HepG2 (cell line): Measurements from ENCODE around the gene COPZ1. TPM values are rescaled to one million over a fixed set of nuclear protein-coding genes. Genes with fewer than 3 reads are reported as not detected.

Source experiments
- ATAC-seq: fragments of 200-7000 bp; cut with Tn5 transposase; 3 replicates; pipeline ENCODE4 v1.9.1; 2020; ENCODE audit warnings: mild to moderate bottlenecking, moderate library complexity
- BruUV-seq: library from RNA; stranded (reverse); fragments of 400-500 nt; replicated peaks from 2 replicates; lab custom pipeline; 2021; lab: Mats Ljungman, UMichigan
- CTCF ChIA-PET: fragments of 300-600 bp; formaldehyde crosslinking; extraction: SDS; loops from one replicate; lab custom pipeline; 2021; ENCODE audit warnings: low total read pairs, inconsistent platforms, low intra/inter-chr PET ratio; lab: Yijun Ruan, JAX
- POLR2A ChIA-PET: fragments of 350-600 bp; sonication (Branson Sonifier 250); formaldehyde crosslinking; loops from one replicate; lab custom pipeline; 2020; ENCODE audit warnings: antibody characterized with exemption, inconsistent platforms; lab: Yijun Ruan, JAX
- DNase-seq: peaks from one replicate; pipeline ENCODE4 v3.0.0-alpha.2; 2015; ENCODE audit warnings: low spot score
- FAIRE-seq: peaks from 3 replicates; lab custom pipeline; 2011; peaks lifted over from hg19 to GRCh38; lab: Jason Lieb, UNC
- H2AFZ ChIP-seq: one replicate; pipeline ENCODE4 v1.6.1; 2011; ENCODE audit warnings: low read length, inconsistent platforms
- H3K27ac ChIP-seq: fragments of 300-600 bp; 3 replicates; pipeline ENCODE4 v1.8.0; 2011; ENCODE audit warnings: mixed run types, mild to moderate bottlenecking, mixed read lengths, low read length, inconsistent platforms; ENCODE audit not compliant: insufficient read depth; ENCODE audit errors: extremely low read length
- H3K27me3 ChIP-seq, 2 experiments: fragments of 200-600 bp in 1 of 2; 2 replicates in 1 of 2; 3 replicates in 1 of 2; pipeline versions ENCODE4 v1.6.0 to v1.8.0; 2011; ENCODE audit warnings: low read length in 2 of 2, mild to moderate bottlenecking in 2 of 2, moderate library complexity in 2 of 2, inconsistent platforms in 1 of 2; ENCODE audit not compliant: insufficient read depth in 2 of 2, control insufficient read depth in 1 of 2
- H3K36me3 ChIP-seq, 2 experiments: fragments of 200-600 bp in 1 of 2; replicated peaks in 1 of 2; 2 replicates in 1 of 2; 3 replicates in 1 of 2; pipeline versions ENCODE4 v1.5.1 to v1.8.0; 2011; ENCODE audit warnings: low read length in 2 of 2, inconsistent platforms in 1 of 2; ENCODE audit not compliant: insufficient read depth in 2 of 2, control insufficient read depth in 1 of 2
- H3K4me1 ChIP-seq: 2 replicates; pipeline ENCODE4 v1.5.1; 2012; ENCODE audit warnings: low read length, inconsistent platforms; ENCODE audit not compliant: insufficient read depth
- H3K4me2 ChIP-seq: 2 replicates; pipeline ENCODE4 v1.6.0; 2011; ENCODE audit warnings: low read depth, low read length, inconsistent platforms
- H3K4me3 ChIP-seq, 3 experiments: fragments of 200-600 bp in 1 of 3; sonication (generic), shearing (Covaris generic) in 1 of 3; replicated peaks in 1 of 3; 2 replicates each; pipeline ENCODE4 v1.5.1; 2011 to 2016; ENCODE audit warnings: low read length in 3 of 3, inconsistent platforms in 2 of 3, low read depth in 2 of 3, mild to moderate bottlenecking in 2 of 3, control low read depth in 1 of 3, mixed read lengths in 1 of 3; ENCODE audit not compliant: insufficient read depth in 1 of 3
- H3K79me2 ChIP-seq: one replicate; pipeline ENCODE4 v1.6.1; 2011; ENCODE audit warnings: low read length, inconsistent platforms; ENCODE audit not compliant: insufficient read depth
- H3K9ac ChIP-seq: 2 replicates; pipeline ENCODE4 v1.6.0; 2011; ENCODE audit warnings: mild to moderate bottlenecking, low read depth, low read length, inconsistent platforms; ENCODE audit not compliant: insufficient read depth
- H3K9me3 ChIP-seq: 2 replicates; pipeline ENCODE4 v1.5.1; 2012; ENCODE audit warnings: mild to moderate bottlenecking, low read length
- H4K20me1 ChIP-seq: 2 replicates; pipeline ENCODE4 v1.6.0; 2011; ENCODE audit warnings: inconsistent platforms, mild to moderate bottlenecking, low read length, moderate library complexity; ENCODE audit not compliant: insufficient read depth
- AGO2 ChIP-seq: fragments of 200-400 bp; formaldehyde crosslinking; optimal IDR thresholded peaks from 2 replicates; pipeline ENCODE3; 2017; ENCODE audit warnings: mild to moderate bottlenecking, low read depth, low read length, moderate library complexity
- ARNT2 ChIP-seq: sonication (generic); formaldehyde crosslinking; IDR thresholded peaks from 2 replicates; pipeline ENCODE4 v1.8.0; 2022; ENCODE audit warnings: mild to moderate bottlenecking, low read depth, missing genetic modification reagents, moderate library complexity
- ELF4 ChIP-seq: sonication (generic); formaldehyde crosslinking; IDR thresholded peaks from 2 replicates; pipeline ENCODE4 v1.5.0; 2020; ENCODE audit warnings: missing genetic modification reagents, mild to moderate bottlenecking, moderate library complexity, borderline replicate concordance
- GLI4 ChIP-seq: sonication (generic); formaldehyde crosslinking; IDR thresholded peaks from 2 replicates; pipeline ENCODE4 v1.5.1; 2020; ENCODE audit warnings: missing genetic modification reagents, mild to moderate bottlenecking, moderate library complexity, borderline replicate concordance
- HNRNPK ChIP-seq: fragments of 200-400 bp; formaldehyde crosslinking; IDR thresholded peaks from 2 replicates; pipeline ENCODE4 v1.6.1; 2018; ENCODE audit warnings: low read length, low read depth, moderate library complexity, mild to moderate bottlenecking; ENCODE audit not compliant: poor library complexity, severe bottlenecking
- IRX3 ChIP-seq: sonication (generic); formaldehyde crosslinking; IDR thresholded peaks from 2 replicates; pipeline ENCODE4 v1.8.1; 2023; ENCODE audit warnings: mild to moderate bottlenecking, low read depth, missing genetic modification reagents, borderline replicate concordance
- KLF16 ChIP-seq, 2 experiments: sonication (generic) in 1 of 2; formaldehyde crosslinking in 1 of 2; IDR thresholded peaks; 2 replicates each; pipeline versions ENCODE4 v1.6.1 to v1.8.0; 2016 to 2023; ENCODE audit warnings: missing genetic modification reagents in 2 of 2, missing compliant biosample characterization in 1 of 2
- NFIC ChIP-seq: IDR thresholded peaks from 2 replicates; pipeline ENCODE4 v1.6.1; 2012; ENCODE audit warnings: mild to moderate bottlenecking, low read length, inconsistent platforms
- PCBP1 ChIP-seq: fragments of 200-400 bp; formaldehyde crosslinking; IDR thresholded peaks from 2 replicates; pipeline ENCODE4 v1.6.1; 2017; ENCODE audit warnings: mild to moderate bottlenecking, low read depth, low read length, borderline replicate concordance
- POLR2AphosphoS2 ChIP-seq: IDR thresholded peaks from 2 replicates; pipeline ENCODE4 v1.6.1; 2011; ENCODE audit warnings: low read depth, low read length, improper control_type of control experiment
- POLR2G ChIP-seq: fragments of 200-400 bp; formaldehyde crosslinking; IDR thresholded peaks from 2 replicates; pipeline ENCODE4 v1.6.1; 2018; ENCODE audit warnings: mild to moderate bottlenecking, low read depth, low read length, moderate library complexity
- RXRA ChIP-seq: sonication (generic); formaldehyde crosslinking; IDR thresholded peaks from 2 replicates; pipeline ENCODE4 v1.5.1; 2020; ENCODE audit warnings: missing genetic modification reagents
- SSRP1 ChIP-seq: IDR thresholded peaks from 2 replicates; pipeline ENCODE4 v1.6.1; 2016; ENCODE audit warnings: control low read depth
- TRIM24 ChIP-seq: sonication (generic); formaldehyde crosslinking; IDR thresholded peaks from 2 replicates; pipeline ENCODE4 v1.8.0; 2022; ENCODE audit warnings: mild to moderate bottlenecking, missing genetic modification reagents
- ZNF136 ChIP-seq: sonication (generic); formaldehyde crosslinking; IDR thresholded peaks from 2 replicates; pipeline ENCODE4 v1.8.1; 2022; ENCODE audit warnings: low read depth, mild to moderate bottlenecking, moderate library complexity, missing genetic modification reagents
- ZNF263 ChIP-seq: sonication (generic); formaldehyde crosslinking; IDR thresholded peaks from 2 replicates; pipeline ENCODE4 v1.4.0; 2020; ENCODE audit warnings: missing genetic modification reagents
- ZNF670 ChIP-seq: sonication (generic); formaldehyde crosslinking; IDR thresholded peaks from 2 replicates; pipeline ENCODE4 v1.8.0; 2022; ENCODE audit warnings: mild to moderate bottlenecking, missing genetic modification reagents, borderline replicate concordance
- ZSCAN12 ChIP-seq: sonication (generic); formaldehyde crosslinking; IDR thresholded peaks from 2 replicates; pipeline ENCODE4 v1.9.0; 2021; ENCODE audit warnings: mild to moderate bottlenecking, missing genetic modification reagents
- ZSCAN30 ChIP-seq: sonication (generic); formaldehyde crosslinking; IDR thresholded peaks from 2 replicates; pipeline ENCODE4 v1.5.0; 2020; ENCODE audit warnings: mild to moderate bottlenecking, missing genetic modification reagents
- whole genome bisulfite sequencing: methylation state at CpG from one replicate; pipeline ENCODE4 v1.1.6; 2017; ENCODE audit warnings: low lambda C conversion rate; 5-methylcytosine and 5-hydroxymethylcytosine counted together
- in situ Hi-C: cut with HindIII; loops from 2 replicates; pipeline ENCODE4 v1.10.0; 2017; ENCODE audit warnings: low pct_unique_long_range_greater_than_20kb; ENCODE audit not compliant: extremely low pct_ligation_motif_present
- intact Hi-C: fragments of 100-400 bp; cut with micrococcal nuclease; formaldehyde crosslinking; loops from one replicate; pipeline ENCODE4 v1.10.0; 2022; ENCODE audit not compliant: unreplicated experiment
- polyA plus RNA-seq, 8 experiments: library from polyadenylated mRNA; depleted of rRNA in 3 of 8; stranded (reverse) in 7 of 8; unstranded in 1 of 8; fragments of >200 nt; fragmentation: Illumina TruSeq in 4 of 8; extraction: Trizol in 4 of 8; gene quantifications; 2 replicates each; pipeline versions ENCODE4 v1.2.1 to v1.2.3, GENCODE V29; 2011 to 2016; ENCODE audit warnings: low read depth in 4 of 8, missing spikeins in 1 of 8, mixed read lengths in 1 of 8; ENCODE audit not compliant: insufficient read depth in 1 of 8
- total RNA-seq, 5 experiments: library from RNA; depleted of rRNA; stranded (reverse); fragments of >200 nt; fragmentation: Illumina TruSeq; extraction: Trizol; gene quantifications; 2 replicates each; pipeline ENCODE4 v1.2.3, GENCODE V29; 2016; ENCODE audit warnings: low read depth in 1 of 5
- TF ChIP-seq, protein P1 (sequence below): sonication (generic); formaldehyde crosslinking; IDR thresholded peaks from 2 replicates; pipeline ENCODE4 v1.5.0; 2020; ENCODE audit warnings: missing genetic modification reagents, mild to moderate bottlenecking, borderline replicate concordance
- TF ChIP-seq, protein P2 (sequence below): sonication (generic); formaldehyde crosslinking; IDR thresholded peaks from 2 replicates; pipeline ENCODE4 v1.5.0; 2020; ENCODE audit warnings: missing genetic modification reagents

COPZ1 gene
- total and polyA plus RNA-seq, 2 of the 13 experiments (the other 11 are each of a cell fraction or from before 2014, with no cell fraction given), result 125 to 184 TPM

DNA sequence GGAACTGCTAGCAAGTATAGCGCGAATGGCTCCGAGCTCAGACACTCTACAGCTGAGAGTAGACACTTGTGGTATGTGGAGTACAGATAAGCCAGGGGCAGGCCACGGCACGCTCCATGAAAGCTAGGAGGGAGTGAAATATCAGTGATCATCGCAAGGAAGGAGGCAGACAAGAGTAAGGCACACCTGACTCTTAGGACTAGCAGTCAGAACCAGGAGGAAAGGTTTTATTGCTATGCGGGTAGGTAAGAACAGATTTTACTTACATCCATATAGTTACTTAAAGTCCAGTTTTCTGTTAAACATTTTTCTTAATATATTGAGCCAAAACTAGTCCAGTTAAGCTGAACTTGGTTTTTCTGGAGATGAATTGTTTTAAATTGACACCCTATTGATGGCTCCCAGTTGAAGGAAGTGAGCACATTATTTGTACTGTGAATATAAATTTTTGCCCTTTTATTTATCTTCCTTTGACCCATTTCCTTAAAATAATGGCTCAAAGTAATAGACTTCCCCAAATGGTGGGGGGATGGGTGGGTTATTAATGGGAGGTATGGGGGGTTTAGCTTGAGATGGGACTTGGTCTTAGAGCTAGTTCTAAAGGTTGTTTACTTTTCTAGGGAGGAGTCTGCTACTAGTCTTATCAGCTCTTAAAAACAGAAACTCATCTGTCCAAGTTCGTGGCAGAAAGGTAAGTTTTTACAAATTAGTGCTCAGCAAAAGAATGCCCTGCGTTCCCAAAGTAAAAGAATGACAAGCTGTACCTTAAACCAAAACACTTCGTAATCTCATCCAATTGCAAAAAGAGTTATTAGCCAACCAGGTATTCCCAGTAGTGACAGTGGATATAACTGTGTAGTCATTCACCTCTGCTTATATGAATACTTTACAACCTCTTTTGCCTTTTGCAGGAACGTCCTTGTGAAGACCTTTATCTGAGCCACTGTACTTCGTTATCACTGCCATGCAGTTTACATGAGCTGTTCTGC, 38.6 kb upstream of the COPZ1 start:
- Histone ChIP-seq H3K36me3 (peaks cover 13 to 55% of the 10 kb centered on the region in 2 experiments), H3K4me1 (peaks cover 48% of the 10 kb centered on the region), H3K9me3 (no peaks in the 10 kb centered on the region), H3K79me2 (peaks cover 33% of the 10 kb centered on the region), H3K4me3 (no peak overlapping the region), H2AFZ (no peak overlapping the region), H3K27me3 (no peaks in the 10 kb centered on the region; a peak in 1 of 5 replicates), H3K27ac (no peak overlapping the region), H3K9ac (no peak overlapping the region), H4K20me1 (peaks cover 68% of the 10 kb centered on the region), H3K4me2 (peak overlapping the region; percentile 44)
- 90% methylated on average over 12 of the region's 12 CpGs for WGBS
- ATAC-seq (no peak), DNase-seq (no peak), FAIRE-seq (no peak)
- in situ Hi-C loops, result no loop called here
- CTCF ChIA-PET, result no interaction called here
- intact Hi-C loops, result no loop called here
- BruUV-seq, result no TSS peak
- POLR2A ChIA-PET, result interaction anchor here (0.8 to 5.2 kb wide), 9 partner anchors 9 to 73 kb away, joined by 3 to 65 read pairs (median 8); partner anchors contain the start of genes COPZ1 and NFE2
- TF ChIP-seq AGO2, result peak; percentile 79
- TF ChIP-seq POLR2G, result peak; percentile 76
- no peak for TF ChIP-seq ZSCAN30
- TF ChIP-seq SSRP1 (CRISPR knock-in tag), result peak; percentile 96
- no peak for TF ChIP-seq ZNF263 (CRISPR knock-in tag)
- no peak for TF ChIP-seq TRIM24
- peak; percentile 42 for TF ChIP-seq HNRNPK
- no peak for TF ChIP-seq ZNF136
- TF ChIP-seq, protein P1, sequence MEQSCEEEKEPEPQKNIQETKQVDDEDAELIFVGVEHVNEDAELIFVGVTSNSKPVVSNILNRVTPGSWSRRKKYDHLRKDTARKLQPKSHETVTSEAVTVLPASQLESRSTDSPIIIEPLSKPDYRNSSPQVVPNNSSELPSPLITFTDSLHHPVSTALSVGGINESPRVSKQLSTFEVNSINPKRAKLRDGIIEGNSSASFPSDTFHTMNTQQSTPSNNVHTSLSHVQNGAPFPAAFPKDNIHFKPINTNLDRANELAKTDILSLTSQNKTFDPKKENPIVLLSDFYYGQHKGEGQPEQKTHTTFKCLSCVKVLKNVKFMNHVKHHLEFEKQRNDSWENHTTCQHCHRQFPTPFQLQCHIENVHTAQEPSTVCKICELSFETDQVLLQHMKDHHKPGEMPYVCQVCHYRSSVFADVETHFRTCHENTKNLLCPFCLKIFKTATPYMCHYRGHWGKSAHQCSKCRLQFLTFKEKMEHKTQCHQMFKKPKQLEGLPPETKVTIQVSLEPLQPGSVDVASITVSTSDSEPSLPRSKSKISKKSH (CRISPR knock-in tag), result no peak
- TF ChIP-seq ZNF670 (CRISPR knock-in tag), result no peak
- TF ChIP-seq KLF16 (CRISPR knock-in tag; IDR thresholded peaks at IDR 0.05), result no peak
- TF ChIP-seq ZSCAN12 (CRISPR knock-in tag), result no peak
- no peak for TF ChIP-seq ELF4 (CRISPR knock-in tag)
- no peak for TF ChIP-seq RXRA (CRISPR knock-in tag)
- peak; percentile 64; the same call in 1 of the 2 replicates for TF ChIP-seq NFIC
- no peak for TF ChIP-seq ARNT2 (CRISPR knock-in tag)
- TF ChIP-seq PCBP1, result no peak
- no peak for TF ChIP-seq GLI4 (CRISPR knock-in tag)
- TF ChIP-seq, protein P2, sequence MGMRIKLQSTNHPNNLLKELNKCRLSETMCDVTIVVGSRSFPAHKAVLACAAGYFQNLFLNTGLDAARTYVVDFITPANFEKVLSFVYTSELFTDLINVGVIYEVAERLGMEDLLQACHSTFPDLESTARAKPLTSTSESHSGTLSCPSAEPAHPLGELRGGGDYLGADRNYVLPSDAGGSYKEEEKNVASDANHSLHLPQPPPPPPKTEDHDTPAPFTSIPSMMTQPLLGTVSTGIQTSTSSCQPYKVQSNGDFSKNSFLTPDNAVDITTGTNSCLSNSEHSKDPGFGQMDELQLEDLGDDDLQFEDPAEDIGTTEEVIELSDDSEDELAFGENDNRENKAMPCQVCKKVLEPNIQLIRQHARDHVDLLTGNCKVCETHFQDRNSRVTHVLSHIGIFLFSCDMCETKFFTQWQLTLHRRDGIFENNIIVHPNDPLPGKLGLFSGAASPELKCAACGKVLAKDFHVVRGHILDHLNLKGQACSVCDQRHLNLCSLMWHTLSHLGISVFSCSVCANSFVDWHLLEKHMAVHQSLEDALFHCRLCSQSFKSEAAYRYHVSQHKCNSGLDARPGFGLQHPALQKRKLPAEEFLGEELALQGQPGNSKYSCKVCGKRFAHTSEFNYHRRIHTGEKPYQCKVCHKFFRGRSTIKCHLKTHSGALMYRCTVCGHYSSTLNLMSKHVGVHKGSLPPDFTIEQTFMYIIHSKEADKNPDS (CRISPR knock-in tag), result no peak
- TF ChIP-seq POLR2AphosphoS2, result peak; percentile 81; the same call in 1 of the 2 replicates
- no peak for TF ChIP-seq IRX3
